ENCODE measurements around the gene SGCG.

GRCh38 chr13:23134542-23134941, 46.2 kb upstream of the SGCG start:
- TF ChIP-seq CTCF (IDR thresholded peaks at IDR 0.05) = no peak
- TF ChIP-seq POLR2A (IDR thresholded peaks at IDR 0.05) = no peak
